Measurements from ENCODE around the gene ASTN2. TPM values are rescaled to one million over a fixed set of nuclear protein-coding genes. Genes with fewer than 3 reads are reported as not detected.

The ASTN2 gene
- total and polyA plus RNA-seq, 9 of the 15 experiments (the other 6 are each of a cell fraction or from before 2014, with no cell fraction given) = 0.56 to 3.5 (median 1.9) TPM

DNA sequence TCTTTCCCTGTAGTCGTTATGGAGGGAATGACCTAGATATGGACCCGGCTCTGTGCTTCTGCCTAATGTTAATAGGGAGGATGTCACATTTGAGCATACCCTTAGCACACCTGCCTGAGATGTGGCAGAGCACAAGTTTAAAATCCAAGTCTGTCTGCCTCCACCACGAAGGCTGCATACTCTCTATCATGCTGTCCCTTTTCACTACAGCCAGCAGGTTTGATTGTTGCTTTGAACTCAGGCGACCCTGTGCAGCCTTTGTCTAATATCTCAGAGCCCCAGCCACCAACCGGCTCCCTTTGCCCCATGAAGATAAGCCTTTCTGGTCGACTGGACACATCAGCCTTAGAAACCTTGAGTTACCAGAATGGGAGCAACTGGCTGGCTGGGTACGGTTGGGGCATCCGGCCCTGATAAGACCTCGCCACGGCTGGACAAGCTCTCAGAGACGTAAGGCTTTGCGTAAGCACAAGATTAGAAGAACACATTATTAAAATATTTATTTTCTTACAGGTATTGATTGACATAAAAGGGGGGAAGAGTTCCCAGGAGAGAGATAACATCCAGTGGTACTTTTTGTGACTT, 949.8 kb downstream of the ASTN2 start (continued):
- peak; percentile 57 to 93 for TF ChIP-seq AFF1 (IDR thresholded peaks at IDR 0.05; ENCODE audit: low read depth in 1 of 2, partially characterized antibody in 2 of 2)
- peak; percentile 90 for TF ChIP-seq ZKSCAN8 (CRISPR knock-in tag; IDR thresholded peaks at IDR 0.05)
- TF ChIP-seq ARHGAP35 (IDR thresholded peaks at IDR 0.05; ENCODE audit: partially characterized antibody) = no peak
- peak; percentile 99 for TF ChIP-seq KLF16 (IDR thresholded peaks at IDR 0.05)
- TF ChIP-seq SOX6 (IDR thresholded peaks at IDR 0.05) = peak; percentile 99
- peak; percentile 88 for TF ChIP-seq ARID3A (IDR thresholded peaks at IDR 0.05; ENCODE audit: borderline replicate concordance, low read depth, low read length)
- peak; percentile 49 for TF ChIP-seq ZNF354B (CRISPR knock-in tag; IDR thresholded peaks at IDR 0.05)
- 0 out of 2 replicates have a peak, but pooled peaks have one; percentile 53 for TF ChIP-seq ZNF561 (CRISPR knock-in tag; conservative IDR thresholded peaks at IDR 0.05)
- peak; percentile 97 for TF ChIP-seq MYNN (IDR thresholded peaks at IDR 0.05)
- TF ChIP-seq MYNN (CRISPR knock-in tag; IDR thresholded peaks at IDR 0.05) = no peak
- peak; percentile 99 for TF ChIP-seq TCF3 (CRISPR knock-in tag; IDR thresholded peaks at IDR 0.05)
- TF ChIP-seq SAFB (IDR thresholded peaks at IDR 0.05; ENCODE audit: borderline replicate concordance, low read depth, low read length) = no peak
- TF ChIP-seq, protein P1, sequence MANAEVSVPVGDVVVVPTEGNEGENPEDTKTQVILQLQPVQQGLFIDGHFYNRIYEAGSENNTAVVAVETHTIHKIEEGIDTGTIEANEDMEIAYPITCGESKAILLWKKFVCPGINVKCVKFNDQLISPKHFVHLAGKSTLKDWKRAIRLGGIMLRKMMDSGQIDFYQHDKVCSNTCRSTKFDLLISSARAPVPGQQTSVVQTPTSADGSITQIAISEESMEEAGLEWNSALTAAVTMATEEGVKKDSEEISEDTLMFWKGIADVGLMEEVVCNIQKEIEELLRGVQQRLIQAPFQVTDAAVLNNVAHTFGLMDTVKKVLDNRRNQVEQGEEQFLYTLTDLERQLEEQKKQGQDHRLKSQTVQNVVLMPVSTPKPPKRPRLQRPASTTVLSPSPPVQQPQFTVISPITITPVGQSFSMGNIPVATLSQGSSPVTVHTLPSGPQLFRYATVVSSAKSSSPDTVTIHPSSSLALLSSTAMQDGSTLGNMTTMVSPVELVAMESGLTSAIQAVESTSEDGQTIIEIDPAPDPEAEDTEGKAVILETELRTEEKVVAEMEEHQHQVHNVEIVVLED (CRISPR knock-in tag; IDR thresholded peaks at IDR 0.05) = peak; percentile 52
- peak; percentile 64; the same call in 1 of the 2 replicates for TF ChIP-seq NR4A1 (CRISPR knock-in tag; IDR thresholded peaks at IDR 0.05)
- TF ChIP-seq NR4A1 (tag; IDR thresholded peaks at IDR 0.05) = peak; percentile 90; the same call in 1 of the 2 replicates
- TF ChIP-seq, protein P2, sequence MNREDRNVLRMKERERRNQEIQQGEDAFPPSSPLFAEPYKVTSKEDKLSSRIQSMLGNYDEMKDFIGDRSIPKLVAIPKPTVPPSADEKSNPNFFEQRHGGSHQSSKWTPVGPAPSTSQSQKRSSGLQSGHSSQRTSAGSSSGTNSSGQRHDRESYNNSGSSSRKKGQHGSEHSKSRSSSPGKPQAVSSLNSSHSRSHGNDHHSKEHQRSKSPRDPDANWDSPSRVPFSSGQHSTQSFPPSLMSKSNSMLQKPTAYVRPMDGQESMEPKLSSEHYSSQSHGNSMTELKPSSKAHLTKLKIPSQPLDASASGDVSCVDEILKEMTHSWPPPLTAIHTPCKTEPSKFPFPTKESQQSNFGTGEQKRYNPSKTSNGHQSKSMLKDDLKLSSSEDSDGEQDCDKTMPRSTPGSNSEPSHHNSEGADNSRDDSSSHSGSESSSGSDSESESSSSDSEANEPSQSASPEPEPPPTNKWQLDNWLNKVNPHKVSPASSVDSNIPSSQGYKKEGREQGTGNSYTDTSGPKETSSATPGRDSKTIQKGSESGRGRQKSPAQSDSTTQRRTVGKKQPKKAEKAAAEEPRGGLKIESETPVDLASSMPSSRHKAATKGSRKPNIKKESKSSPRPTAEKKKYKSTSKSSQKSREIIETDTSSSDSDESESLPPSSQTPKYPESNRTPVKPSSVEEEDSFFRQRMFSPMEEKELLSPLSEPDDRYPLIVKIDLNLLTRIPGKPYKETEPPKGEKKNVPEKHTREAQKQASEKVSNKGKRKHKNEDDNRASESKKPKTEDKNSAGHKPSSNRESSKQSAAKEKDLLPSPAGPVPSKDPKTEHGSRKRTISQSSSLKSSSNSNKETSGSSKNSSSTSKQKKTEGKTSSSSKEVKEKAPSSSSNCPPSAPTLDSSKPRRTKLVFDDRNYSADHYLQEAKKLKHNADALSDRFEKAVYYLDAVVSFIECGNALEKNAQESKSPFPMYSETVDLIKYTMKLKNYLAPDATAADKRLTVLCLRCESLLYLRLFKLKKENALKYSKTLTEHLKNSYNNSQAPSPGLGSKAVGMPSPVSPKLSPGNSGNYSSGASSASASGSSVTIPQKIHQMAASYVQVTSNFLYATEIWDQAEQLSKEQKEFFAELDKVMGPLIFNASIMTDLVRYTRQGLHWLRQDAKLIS (CRISPR knock-in tag; IDR thresholded peaks at IDR 0.05) = no peak
- peak; percentile 94 to 95 for TF ChIP-seq KDM1A (IDR thresholded peaks at IDR 0.05)
- no peak for TF ChIP-seq ZC3H8 (IDR thresholded peaks at IDR 0.05)
- 0 out of 2 replicates have a peak, but pooled peaks have one; percentile 23 for TF ChIP-seq PTTG1 (tag; IDR thresholded peaks at IDR 0.05; ENCODE audit: low read depth)

Measured in K562 (cell line).